ENCODE measurements around the gene TPPP2.
A peak's percentile ranks its signal among the peaks of the same experiment; 100 is the strongest.

The TPPP2 gene

DNA sequence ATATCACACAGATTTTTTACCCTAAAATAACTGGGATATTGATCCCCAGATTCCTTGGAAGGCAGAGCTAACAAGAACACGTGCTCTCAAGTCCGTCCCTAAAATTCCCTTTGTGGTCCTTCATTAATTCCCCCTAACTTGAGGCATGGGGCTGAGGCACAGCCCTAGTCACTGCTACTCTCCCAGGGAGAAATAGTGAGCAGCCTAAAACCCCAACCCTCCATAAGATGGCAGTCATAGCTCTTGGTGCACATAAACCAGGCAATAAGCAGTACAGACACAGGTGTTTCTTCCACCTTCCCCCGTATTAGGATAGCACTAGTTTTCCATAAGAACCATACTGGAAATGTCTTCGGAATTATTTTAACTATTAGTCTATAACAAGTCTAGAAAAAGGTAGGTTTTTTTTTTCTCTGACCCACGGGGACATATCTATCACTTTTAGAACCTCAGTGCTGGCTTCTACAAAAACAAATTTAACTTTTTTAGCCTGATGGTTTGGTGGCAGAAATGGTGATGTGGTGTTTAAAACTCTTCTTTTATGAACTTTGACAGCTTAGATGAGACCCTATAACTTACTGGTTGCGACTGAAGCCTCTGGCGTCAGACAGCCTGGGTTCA, 37.0 kb downstream of the TPPP2 start:
- no peak for DNase-seq
- TF ChIP-seq POLR2A (IDR thresholded peaks at IDR 0.05; ENCODE audit: low read length) (no peak), GATA1 (IDR thresholded peaks at IDR 0.05; ENCODE audit: low read depth, low read length) (no peak)

DNA sequence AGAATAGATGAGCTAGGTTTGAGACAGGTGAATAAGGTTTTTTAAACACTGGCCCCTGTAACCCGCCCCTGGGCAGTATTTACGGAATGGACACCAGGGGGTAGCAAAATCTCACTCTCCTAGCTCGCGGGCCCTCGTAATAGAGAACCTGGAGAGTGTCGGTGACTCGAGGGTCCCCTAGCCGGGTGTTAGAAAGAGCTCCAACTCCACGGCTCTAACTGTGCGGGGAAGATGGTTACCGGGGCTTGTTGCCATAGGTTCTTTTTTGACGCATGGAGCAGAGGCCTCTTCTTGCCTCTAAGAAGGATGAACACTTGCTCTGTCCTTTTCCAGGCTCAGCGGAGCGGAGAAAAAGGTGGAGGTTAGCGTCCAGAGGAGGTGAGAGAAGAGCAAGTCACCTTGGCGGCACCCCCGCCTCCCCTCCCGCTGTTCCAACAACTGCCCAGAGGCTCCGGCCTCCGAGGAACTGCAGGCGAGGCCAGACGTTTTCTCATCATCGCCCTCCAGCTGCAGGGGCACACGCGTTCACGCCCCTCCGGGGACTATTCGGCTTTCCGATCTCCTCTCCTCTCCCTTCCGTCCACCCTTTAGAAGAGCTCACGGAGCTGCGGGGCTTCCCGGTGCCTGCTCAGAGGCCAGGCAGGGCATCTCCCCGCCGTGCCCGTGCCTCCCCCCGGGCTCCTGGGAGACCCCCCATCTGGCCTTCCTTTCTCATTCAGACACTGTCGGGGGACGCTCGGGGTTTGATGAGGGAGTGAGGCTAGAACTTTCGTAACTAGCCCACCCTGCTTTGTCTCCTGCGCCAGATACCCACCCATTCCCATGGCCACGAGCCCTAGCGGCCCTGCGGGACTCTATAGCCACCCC, 38.7 kb downstream of the TPPP2 start:
- peak; percentile 54 to 70 for DNase-seq
- TF ChIP-seq POLR2A (IDR thresholded peaks at IDR 0.05; ENCODE audit: low read length) = no peak
- no peak for TF ChIP-seq GATA1 (IDR thresholded peaks at IDR 0.05; ENCODE audit: low read depth, low read length)

DNA sequence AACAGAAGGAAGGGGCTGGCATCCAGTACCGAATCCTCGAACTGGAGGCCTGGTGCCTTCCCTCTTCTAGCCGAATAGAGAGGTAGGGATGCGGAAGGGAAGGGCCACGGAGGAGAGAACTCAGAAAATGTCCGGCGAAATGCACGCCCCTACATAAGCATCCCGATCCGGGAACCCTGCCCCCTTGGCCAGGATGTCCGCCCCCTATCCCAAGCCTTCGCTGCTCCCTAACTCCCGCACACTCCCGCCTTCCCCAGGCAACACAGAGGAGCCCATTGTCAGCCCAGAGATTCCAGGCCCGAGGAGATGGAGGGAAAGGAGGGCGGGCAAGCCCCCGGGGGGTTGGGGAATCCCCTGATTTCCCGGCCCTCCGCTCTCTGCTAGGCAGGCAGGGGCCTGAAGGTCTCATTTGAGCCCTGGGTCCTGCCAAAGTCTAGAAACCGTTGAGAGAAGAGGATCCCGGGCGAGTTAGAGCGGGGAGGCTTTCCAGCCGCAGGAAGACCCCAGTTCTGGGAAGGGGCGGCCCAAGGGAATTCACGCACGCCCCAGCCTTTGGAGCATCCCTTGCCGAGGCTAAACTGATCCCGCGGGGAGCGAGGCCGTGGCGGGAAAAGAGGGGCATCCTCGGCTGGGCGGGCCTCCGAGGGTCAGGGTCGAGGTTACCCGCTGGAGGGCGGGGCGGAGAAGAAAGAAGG, 39.5 kb downstream of the TPPP2 start:
- no peak for DNase-seq

DNA sequence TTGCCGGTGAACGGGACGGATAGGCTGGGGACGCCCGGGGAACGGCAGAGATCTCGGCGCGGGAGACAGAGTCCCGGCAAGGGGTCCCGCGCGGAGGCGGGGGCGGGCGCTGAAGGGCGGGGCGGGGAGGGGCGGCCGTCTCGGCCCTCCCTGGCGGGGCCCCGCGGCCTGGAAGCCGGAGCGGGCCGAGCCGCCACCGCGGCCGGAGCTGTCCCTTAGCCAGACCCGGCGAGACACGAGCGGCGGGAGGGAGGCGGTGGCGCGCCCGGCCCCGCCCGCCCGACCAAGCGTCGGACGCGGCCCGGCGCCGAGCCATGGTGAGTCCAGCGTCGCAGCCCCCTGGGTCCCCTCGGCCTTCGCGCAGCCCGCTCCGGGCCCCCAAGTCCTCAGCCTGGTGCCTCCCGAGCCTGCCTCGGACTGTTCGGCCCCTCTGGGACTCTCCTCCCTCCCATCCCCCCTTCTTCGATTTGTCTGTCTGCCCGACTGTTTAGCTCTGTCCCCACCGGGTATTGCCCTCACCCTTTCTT, 40.1 kb downstream of the TPPP2 start, which contains the start of gene ARHGEF40:
TSS of gene ARHGEF40 (plus strand) at position 222 of the 527 bp plus-strand sequence. CDS start at position 315, 93 bp downstream.
- TF ChIP-seq GATA1 (IDR thresholded peaks at IDR 0.05; ENCODE audit: low read depth, low read length) (no peak), POLR2A (IDR thresholded peaks at IDR 0.05; ENCODE audit: low read length) (no peak)
- DNase-seq = peak; percentile 14 to 22

More for the DNA sequence above, 39.5 kb downstream of the TPPP2 start:
- TF ChIP-seq POLR2A (IDR thresholded peaks at IDR 0.05; ENCODE audit: low read length) (no peak), GATA1 (IDR thresholded peaks at IDR 0.05; ENCODE audit: low read depth, low read length) (no peak)

DNA sequence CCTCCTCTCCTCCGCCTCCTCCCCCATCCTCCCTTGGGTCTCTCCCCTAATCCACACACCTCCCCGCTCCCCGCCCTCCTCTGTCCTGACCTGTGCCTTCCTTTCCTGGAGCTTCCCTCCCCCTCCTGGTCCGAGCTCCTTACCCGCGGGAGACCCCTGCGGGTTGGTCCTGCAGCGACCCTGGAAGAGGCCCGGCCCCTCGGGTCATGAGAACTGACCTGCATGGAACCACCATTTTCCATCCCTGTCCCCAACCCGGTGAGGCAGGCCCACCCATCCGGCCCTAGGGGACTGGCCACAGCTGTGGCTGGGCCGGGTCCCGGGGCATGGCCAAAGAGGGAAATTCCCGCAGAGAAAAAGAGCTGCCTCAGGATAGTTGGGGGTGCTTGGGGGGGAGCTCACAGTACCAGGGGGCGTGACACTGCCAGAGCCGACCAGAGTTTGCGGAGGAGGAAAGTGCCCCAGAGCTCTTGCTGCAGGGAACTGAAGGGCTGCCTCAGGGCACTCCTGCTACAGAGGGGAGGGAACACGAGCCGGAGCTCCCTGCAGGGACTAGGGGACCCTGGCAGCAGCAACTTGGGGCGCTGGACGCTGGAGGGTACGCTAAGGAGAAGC, 40.7 kb downstream of the TPPP2 start:
- no peak for DNase-seq
- TF ChIP-seq POLR2A (IDR thresholded peaks at IDR 0.05; ENCODE audit: low read length) (no peak), GATA1 (IDR thresholded peaks at IDR 0.05; ENCODE audit: low read depth, low read length) (no peak)

DNA sequence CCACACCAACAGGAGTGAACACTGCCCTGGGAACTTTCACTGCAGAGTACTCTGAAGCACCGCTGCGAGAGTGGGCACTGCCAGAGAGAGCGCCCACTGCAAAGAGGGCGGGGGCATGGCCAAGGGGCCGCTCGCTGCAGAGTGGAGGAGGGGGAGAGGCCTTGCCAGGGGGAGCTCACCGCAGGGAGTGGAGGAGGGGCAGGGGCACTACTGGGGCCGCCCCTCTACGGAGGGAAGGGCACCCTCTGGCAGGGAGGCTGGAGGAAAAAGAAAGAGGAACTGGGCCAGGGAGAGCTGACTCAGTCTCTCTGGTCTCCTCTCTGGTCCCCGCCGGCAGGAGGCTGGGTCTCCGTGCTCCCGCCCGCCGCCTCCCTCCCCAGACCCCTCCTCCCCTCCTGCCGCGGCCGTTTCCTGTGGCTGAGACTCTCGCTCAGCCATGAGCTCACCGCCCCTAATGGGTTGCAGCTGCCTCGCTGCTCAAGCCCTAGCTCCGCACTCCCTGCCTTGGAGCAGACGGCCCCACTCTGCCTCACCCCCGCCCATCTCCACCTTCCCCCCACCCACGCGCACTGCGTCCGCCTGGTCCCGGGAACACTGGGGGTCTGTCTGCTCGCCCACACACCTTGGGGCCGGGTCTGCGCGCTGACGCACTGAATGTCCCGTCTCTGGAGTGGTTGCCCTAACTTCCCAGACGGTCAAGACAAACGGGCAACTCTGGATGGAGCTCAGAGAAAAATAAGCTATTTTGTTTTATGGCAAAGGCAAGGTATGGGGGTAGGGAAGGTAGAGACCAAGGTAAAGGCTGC, 41.4 kb downstream of the TPPP2 start:
- no peak for DNase-seq
- TF ChIP-seq POLR2A (IDR thresholded peaks at IDR 0.05; ENCODE audit: low read length) = no peak
- TF ChIP-seq GATA1 (IDR thresholded peaks at IDR 0.05; ENCODE audit: low read depth, low read length) = no peak

DNA sequence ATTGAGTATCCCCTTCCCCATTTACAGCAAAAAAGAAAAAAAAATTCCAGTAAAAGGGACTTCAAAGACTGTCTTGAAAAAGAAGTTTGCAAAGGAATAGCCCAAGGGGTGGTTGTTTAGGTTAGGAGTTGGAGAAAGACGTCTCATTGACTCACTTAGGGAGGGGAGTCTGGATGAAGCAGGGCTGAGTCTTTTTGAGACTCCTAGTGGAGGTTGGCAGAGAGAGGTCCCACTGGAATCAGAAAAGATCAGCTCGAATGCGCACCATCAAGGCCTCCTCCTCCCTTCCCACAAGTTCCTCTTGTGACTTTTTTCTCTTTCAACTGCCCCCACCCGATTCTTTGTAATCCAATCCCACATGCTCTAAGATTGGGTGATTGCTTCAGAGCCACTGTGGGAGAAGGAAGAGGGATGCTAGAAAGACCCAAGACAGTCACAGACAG, 42.0 kb downstream of the TPPP2 start:
- TF ChIP-seq POLR2A (IDR thresholded peaks at IDR 0.05; ENCODE audit: low read length) = no peak
- no peak for TF ChIP-seq GATA1 (IDR thresholded peaks at IDR 0.05; ENCODE audit: low read depth, low read length)
- no peak for DNase-seq

DNA sequence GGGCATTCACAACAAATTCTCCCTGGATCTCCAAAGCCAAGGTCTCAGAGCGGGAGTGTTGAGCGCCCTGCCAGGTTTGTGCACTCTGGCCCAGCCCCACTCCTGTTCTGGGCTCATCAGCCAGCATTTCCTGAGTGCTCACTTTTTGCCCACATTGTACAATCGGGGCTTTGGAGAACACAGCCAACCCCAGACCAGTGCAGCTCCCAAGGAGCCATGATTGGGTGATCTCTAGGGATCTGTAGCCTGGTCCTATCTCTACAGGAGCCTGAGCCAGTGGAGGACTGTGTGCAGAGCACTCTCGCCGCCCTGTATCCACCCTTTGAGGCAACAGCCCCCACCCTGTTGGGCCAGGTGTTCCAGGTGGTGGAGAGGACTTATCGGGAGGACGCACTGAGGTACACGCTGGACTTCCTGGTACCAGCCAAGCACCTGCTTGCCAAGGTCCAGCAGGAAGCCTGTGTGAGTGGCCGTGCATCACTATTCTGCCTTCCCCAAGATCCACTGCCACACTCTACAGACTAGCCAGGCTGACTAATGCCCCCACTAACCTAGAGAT, 42.8 kb downstream of the TPPP2 start:
- TF ChIP-seq POLR2A (IDR thresholded peaks at IDR 0.05; ENCODE audit: low read length) (no peak), GATA1 (IDR thresholded peaks at IDR 0.05; ENCODE audit: low read depth, low read length) (no peak)
- DNase-seq = no peak

DNA sequence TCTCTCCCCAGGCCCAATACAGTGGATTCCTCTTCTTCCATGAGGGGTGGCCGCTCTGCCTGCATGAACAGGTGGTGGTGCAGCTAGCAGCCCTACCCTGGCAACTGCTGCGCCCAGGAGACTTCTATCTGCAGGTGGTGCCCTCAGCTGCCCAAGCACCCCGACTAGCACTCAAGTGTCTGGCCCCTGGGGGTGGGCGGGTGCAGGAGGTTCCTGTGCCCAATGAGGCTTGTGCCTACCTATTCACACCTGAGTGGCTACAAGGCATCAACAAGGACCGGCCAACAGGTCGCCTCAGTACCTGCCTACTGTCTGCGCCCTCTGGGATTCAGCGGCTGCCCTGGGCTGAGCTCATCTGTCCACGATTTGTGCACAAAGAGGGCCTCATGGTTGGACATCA, 43.9 kb downstream of the TPPP2 start:
- TF ChIP-seq GATA1 (IDR thresholded peaks at IDR 0.05; ENCODE audit: low read depth, low read length) (no peak), POLR2A (IDR thresholded peaks at IDR 0.05; ENCODE audit: low read length) (no peak)
- DNase-seq = no peak

DNA sequence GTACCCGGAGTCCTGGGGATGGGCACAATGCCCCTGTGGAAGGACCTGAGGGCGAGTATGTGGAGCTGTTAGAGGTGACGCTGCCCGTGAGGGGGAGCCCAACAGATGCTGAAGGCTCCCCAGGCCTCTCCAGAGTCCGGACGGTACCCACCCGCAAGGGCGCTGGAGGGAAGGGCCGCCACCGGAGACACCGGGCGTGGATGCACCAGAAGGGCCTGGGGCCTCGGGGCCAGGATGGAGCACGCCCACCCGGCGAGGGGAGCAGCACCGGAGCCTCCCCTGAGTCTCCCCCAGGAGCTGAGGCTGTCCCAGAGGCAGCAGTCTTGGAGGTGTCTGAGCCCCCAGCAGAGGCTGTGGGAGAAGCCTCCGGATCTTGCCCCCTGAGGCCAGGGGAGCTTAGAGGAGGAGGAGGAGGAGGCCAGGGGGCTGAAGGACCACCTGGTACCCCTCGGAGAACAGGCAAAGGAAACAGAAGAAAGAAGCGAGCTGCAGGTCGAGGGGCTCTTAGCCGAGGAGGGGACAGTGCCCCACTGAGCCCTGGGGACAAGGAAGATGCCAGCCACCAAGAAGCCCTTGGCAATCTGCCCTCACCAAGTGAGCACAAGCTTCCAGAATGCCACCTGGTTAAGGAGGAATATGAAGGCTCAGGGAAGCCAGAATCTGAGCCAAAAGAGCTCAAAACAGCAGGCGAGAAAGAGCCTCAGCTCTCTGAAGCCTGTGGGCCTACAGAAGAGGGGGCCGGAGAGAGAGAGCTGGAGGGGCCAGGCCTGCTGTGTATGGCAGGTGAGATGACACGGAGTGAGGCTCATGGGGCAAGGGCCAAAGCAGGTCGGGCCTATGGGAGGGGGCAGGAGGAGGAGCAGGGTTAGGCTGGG, 44.6 kb downstream of the TPPP2 start:
- TF ChIP-seq GATA1 (IDR thresholded peaks at IDR 0.05; ENCODE audit: low read depth, low read length) (no peak), POLR2A (IDR thresholded peaks at IDR 0.05; ENCODE audit: low read length) (no peak)
- DNase-seq = no peak

DNA sequence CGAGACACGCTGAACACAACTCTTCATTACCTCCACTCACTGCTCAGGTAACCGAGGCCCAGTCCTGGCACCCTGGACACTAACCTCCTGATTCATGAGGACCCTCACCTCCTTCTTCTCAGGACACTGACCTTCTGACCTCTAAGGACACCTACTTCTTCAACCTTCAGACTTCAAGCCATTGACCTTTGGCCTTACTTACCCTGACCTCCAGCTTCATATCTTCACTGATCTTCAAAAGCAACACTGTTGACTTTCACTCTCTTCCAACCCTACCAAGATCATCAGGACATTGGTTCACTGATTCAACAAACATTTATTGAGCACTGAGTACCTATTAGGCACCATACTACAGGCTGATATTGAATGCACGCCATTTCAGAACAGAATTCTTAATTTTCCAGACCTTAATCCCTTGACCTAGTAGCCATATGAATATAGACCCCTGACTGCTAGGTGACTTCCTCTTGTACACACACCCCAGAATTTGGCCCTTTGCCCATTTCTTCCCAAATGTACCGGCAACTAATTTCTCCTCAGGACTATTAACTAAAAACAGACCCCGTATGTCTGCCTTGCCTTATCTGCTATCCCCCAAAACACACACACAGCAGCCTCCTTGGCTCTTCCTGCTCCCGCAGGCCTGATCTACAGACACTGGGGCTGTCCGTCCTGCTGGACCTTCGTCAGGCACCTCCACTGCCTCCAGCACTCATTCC, 45.9 kb downstream of the TPPP2 start:
- TF ChIP-seq POLR2A (IDR thresholded peaks at IDR 0.05; ENCODE audit: low read length) (no peak), GATA1 (IDR thresholded peaks at IDR 0.05; ENCODE audit: low read depth, low read length) (no peak)
- no peak for DNase-seq

Measured in erythroblast (primary cell).